NCI-H526 (cell line): ENCODE data around the gene FUBP3.

Experiments used
- DNase-seq, 2 experiments: peaks; one replicate each; lab custom pipeline; 2025; lab: John Stamatoyannopoulos, UW

FUBP3 gene

DNA sequence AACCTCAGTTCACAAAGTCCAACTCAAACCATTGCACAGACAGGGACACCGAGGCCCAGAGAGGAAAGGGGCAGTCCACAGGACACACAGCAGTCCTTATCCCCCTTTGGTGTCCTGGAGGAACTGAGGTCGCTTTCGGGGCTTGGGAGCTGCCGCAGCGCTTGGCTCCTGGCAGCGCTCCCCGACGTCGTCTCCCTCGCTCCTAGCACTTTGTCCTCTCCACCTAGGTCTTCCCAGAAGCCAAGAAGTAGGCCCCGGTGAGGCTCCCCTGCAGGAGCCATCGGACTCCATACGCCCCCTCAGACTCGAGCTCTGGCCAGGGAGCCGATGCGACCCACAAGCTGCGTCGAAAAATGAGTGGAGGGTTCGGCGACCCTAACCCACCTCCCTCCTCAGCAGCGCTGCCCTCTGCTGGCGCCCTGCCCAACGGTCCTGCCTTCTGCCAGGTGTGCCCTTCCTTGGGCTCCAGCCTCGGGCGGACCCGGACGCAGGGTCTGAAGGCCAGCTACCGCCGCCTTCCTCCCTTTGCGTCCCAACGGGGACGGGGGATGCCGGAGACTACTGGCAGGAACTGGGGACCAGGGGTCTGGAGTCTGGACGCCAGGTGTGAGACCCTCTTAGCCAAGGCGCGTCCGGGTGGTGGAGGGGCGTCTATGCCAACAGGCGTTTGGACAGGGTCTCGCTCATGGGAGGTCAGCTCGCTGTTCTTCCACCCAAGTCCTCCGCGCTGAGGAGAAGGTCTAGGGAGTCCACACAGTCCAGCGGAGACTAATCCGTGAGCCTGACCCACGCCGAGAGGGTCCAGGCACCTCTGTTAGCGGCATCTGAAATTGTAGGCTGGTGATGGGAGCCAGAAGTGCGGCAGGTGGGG is 83.0 kb downstream of the FUBP3 start:
- peak in 1 of 2 experiments; percentile 39 for DNase-seq

DNA sequence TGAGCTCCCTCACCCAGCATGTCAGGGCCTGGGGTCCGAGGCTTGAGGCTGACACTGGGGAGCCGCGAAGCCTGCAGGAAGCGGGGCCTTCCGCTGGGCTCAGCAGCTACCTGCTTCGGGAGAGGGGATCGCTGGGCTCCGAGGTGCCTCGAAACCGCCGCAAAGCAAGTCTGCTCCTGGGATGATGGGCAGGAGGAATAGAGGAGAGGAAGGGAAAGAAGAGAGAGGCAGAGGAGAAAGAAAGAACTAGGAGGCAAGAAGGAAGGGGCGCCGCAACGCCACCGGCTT is 83.5 kb downstream of the FUBP3 start:
- peak in 1 of 2 experiments; percentile 32 for DNase-seq

DNA sequence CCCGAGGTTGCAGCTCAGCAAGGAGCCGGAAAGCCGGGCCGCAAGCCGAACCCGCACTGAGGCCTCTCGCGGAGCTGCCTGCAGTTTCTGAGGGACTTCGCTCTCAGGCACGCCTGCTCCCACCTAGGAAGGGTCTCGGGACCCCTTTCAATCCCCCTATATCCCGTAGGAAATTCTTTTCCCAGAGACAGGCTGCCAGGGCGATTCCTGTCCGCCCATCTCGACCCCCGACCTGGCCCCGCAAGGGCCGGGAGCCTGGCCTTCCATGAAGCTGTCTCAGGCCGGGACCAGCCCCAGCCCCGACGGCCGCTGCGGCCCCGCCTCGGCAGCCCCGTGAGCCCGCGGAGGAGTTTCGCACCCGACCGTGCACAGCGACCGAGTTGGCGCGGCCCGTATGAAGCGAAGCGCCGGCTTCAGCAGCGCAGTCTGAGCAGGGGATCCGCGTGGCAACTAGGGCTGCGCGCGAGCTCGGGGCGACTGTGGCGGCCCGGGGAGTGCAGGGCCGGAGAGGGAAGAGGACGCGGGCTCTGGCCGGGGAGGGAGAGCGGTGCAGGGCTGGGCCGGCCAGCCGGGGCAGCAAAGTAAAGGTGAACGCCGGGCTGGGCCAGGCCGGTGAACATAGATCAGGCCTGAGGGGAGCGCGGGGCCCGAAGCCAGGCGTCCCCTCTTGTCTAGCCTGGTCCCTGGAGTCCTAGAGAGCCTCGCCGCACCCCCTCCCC is 84.0 kb downstream of the FUBP3 start:
- DNase-seq, result peak in 1 of 2 experiments; percentile 33

DNA sequence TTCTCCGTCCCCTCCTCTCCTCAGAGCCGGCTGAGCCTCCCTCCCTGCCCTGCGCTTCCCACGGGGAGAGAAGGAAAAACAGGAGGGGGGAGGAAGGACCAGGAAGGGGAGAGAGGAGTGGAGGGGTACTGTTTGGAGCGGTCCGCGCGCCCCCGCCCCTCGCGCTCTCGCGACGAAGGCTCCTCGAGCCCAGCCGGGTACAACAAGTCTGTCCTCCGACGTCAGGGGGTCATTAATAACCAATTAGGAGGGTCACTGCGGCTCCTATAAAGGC is 84.5 kb downstream of the FUBP3 start:
- DNase-seq, result no peak

DNA sequence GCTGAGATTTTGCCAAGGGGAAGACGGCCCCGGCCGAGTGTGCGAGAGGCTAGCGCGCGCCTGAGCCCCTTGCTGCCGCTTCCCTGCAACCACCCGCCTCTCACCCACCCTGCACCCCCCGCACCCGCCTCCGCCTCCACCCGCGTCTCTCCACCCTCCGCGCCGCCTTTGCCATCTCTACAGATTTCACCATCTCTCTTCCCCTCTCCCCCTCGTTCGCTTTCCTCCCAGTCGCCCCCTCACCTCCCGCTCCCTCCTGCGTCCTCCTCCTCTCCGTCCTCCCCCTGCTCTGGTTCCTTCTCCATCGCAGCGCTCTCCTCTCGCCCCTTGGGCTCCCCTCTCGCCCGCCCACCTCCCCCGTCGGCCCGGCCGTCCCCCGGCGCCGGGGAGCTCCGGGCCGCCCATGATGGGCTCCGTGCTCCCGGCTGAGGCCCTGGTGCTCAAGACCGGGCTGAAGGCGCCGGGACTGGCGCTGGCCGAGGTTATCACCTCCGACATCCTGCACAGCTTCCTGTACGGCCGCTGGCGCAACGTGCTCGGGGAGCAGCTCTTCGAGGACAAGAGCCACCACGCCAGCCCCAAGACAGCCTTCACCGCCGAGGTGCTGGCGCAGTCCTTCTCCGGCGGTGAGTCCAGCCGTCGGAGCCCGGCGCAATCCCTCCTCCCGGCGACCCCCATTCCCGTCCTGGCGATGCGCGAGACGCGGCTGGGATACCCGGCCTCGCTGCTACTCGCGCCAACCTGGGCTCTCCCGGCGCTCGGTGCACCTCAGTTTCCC is 85.1 kb downstream of the FUBP3 start, which contains the start of gene PRDM12:
Gene PRDM12, plus strand, starts transcription at position 344 of the 778 bp plus-strand sequence. Its CDS starts 60 bp downstream, at position 404.
- DNase-seq, result no peak

DNA sequence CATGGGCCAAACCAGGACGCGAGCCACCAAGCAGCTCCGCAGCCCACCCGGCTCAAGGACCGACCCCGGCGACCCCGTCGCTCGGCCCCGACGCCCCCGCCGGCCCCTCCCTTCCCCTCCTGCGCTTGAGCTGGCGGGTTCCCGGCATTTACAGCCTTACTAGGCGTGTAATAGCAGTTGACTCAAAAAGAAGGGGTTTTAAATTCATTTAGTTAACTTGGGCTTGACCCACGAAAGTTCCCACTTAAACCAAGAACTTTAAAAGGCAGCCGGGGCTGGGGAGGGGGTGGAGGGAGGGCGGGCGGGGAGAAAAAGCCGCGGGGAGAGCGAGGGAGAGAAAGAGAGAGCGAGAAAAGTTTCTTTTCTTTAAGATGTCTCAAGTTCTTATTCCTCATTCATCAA is 85.7 kb downstream of the FUBP3 start:
- no peak for DNase-seq

DNA sequence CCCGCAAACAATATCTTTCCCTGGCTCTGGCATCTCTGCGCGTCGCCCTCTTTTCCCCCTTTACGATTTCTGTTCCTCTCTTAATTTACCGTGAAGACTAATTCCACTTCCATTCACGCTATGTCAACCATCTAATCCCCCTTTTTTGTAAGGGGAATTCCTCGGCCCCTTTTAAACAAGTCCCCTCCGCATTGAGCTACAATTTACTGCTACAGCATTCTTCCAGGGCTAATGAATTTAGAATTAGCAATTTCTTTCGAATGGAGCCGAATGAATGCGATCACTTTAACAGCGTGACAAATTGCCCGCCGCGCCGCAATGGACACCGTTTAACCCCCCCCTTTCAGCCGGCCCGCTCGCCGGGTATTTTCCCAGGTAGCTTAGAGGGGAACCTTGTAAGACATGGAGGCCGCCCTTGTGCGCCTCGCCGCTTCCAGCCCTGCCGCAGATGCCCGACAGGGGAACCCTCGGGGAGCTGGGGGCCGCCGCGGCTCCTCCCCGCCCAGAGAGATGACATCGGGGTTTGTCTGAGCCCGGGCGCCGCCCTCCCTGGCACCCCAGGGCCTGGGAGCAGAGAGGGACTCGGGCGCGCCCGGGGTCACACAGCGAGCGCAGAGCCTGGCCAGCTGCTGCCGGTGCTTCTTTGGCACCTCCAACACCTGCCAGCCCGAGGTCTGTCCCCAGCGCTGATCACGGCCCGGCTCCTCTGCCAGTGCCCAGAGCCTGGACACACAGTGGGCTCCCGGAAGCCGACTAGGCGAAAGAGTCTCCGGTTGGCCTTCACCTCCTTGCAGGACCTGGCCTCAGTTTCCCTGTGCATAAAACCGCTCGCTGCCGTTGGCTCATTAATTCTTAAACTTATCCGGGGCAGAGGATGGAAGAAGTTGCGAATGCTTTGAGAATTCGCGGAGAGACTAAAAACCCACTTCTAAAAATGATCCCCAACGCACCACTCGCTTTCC is 86.3 kb downstream of the FUBP3 start:
- DNase-seq, result no peak

DNA sequence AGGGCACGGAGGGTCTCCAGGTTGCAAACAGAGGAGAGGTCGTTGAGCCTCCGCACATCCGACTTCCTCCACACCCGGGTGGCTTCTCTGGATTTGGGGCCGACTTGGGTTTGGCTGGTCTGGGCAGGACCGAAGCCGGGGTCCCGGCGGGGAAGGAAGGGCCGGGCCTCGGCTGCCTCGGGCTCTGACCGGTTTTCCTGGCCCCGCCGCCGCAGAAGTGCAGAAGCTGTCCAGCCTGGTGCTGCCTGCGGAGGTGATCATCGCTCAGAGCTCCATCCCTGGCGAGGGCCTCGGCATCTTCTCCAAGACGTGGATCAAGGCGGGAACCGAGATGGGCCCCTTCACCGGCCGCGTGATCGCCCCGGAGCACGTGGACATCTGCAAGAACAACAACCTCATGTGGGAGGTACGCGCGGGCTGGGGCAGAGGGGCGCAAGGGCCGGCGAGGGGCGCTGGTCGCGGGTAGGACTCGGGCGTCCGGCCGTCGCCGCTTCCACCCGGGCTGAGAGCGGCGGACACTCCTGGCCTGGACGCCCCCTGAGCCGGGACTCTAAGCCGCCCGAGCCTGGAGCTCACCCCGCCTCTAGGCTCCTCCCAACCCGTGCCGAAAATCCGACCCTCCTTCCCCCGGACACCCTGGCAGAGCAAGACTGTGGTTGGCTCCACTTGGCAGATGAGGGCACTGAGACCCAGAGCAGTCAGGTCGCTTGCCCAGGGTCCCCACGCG is 87.2 kb downstream of the FUBP3 start:
- DNase-seq, result no peak

DNA sequence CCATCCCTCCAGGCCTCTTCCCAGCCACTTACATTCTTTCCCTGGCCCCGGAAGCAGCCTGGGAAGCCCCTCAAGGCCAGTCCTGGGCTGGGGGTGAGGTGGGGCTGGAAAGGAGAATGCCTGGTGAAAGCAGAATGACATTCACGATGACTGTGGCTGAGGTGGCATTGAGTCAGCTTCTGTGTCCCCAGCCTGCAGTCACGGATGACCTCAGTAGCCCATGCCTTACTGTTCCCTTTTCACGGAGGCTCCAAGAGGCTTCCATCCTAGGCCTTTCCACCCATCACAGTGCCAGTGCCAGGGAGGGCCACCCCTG is 87.7 kb downstream of the FUBP3 start:
- no peak for DNase-seq

DNA sequence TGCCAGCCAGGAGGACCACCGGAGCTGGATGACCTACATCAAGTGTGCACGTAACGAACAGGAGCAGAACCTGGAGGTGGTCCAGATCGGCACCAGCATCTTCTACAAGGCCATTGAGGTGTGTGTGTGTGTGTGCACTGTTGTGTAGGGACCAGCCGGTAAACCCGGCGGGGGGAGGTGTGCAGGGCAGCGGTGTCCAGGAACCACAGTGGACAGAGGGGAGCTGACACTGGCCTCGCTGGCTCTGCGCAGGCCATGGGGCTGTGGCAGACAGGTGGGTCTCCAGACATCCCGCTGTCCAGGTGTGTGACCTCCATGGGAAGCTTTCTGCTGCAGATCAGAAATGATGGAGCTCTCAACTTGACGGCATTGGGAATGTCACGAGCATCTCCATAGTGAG is 88.8 kb downstream of the FUBP3 start:
- no peak for DNase-seq

DNA sequence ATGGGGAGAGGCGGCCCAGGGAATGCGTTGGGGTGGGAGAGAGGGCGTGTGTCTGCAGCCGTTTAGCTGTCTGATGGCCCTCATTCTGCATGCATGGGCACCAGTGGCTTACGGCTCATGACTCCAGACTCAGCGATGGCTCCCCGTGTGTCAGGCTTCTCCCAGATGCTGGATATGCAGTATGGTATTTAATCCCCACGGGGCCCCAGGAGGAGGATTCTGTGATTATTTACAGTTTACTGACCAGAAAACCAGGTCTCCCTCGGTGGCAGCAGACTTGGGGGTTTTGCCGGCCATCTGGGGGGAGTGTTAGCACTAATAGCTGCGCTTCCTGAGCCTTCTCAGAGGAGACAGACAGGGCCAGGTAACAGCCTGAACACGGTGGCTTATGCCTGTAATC is 89.3 kb downstream of the FUBP3 start:
- no peak for DNase-seq

DNA sequence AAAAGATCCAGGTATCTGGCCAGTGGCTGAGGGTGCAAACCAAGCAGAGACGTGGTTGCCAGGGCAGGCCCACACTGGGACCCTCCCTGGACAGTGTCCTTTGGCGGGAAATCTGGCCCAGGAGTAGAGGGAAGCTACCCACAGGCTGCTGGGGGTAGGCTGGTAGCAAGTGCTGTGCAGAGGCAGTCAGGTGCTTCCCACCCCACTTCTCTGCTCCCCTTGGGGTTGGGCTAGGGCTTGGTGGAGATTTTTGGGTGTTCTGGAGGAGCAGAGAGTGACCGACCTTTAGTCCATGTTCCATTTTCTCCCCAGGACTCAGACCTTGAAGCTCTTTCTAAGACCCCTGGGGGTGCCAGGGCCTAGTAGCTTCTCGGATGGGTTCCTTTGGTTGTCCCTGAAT is 90.6 kb downstream of the FUBP3 start:
- DNase-seq, result no peak

DNA sequence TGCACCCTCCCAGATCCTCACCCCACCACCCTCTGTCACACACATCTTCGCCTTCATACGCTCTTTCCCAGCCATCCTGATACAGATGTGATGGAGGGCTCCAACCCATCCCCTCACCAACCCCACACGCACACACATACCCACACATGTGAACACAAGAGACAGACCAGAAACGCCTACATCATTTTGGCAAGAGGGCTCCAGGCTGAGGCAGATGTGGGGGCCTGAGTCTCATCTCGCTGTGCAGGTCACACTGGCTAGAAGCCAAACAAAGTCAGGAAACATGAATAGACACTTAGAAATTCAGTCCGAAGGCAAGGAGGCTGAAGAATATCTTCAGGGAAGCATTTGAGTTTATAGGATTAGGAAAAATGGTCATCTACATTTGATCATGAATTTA is 91.3 kb downstream of the FUBP3 start:
- no peak for DNase-seq

DNA sequence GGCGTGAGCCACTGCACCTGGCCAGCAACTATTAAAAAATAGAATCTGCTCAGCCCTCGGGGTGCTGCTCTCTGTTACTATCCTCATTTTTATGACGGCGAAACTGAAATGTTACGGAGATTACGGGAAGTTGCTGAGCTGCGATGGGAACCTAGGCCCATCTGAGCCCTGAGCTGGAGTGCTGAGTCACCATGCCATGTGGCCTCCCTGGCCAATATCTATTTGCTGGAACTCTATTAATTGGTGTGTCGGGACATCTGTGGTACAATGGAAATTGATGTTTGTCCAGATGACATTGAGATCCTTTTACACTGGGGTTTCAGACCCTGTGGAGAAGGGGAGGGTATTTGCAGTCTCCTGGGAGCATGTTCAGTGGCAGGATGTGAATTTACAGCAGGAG is 93.1 kb downstream of the FUBP3 start:
- DNase-seq, result no peak

DNA sequence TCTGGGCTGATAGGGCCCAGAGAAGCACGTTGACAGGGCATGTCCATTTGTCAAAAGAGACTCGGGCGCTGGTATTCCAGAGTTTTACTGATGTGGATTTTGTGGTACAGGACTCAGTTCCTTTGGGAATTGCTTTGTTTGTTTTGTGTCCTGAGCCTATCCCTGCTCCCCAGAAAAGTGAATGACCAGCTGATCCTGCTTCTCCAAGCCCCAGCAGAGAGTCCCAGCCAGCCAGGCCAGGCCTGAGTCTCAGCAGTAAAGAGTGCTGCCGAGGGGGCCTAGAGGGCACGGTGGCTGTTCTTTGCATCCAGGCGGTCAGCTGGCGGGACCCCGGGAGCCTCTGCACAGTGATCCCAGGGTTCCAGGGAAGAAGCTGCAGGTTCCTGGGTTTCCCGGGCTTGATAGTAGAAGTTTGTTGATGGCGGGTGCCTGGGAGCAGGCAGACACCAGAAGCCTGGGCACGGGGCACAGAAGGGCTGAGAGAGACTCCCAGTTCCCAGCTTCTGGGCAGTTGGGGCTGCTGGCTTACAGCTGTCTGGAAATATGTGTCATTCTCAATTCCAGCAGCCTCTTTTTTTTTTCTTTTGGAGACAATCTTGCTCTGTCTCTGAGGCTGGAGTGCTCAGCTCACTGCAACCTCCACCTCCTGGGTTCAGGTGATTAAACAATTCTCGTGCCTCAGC is 93.7 kb downstream of the FUBP3 start:
- no peak for DNase-seq

DNA sequence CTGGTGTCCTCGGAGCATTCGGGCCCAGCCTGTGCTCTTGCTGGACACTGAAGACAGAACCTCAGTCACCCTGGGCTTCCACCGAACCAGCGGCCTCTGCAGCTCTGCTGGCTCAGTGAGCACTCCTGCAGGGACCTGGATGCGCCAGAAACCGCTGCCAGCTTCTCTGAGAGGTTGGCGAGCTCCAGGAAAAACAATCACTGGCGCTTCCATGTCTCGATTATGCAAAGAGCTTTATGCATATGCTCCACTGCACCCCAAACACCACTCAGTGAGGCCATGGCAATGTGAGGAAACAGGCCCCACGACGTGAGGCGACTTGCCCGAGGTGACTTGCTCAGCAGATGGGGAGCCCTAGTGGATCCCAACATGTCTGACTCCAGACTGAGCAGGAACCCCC is 96.0 kb downstream of the FUBP3 start:
- no peak for DNase-seq

DNA sequence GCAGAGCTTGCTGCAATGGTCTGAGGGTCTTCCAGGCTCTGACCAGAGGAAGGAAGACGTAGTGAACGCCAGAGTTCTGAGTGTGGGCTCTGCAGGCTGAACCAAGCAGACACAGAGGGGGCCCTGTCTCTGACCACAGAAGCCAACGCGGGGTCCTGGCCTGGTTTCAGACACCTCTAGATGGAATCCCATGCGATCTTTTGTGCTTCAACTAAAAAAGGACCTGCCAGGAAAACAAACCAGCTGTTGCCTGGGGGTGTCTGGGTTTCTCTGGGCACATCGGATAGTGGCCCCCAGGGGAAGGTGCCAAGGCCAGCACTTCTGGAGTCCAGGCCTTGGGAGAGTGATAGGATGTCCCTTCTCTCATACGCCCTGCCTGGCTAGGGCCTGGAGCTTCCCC is 97.9 kb downstream of the FUBP3 start:
- no peak for DNase-seq

DNA sequence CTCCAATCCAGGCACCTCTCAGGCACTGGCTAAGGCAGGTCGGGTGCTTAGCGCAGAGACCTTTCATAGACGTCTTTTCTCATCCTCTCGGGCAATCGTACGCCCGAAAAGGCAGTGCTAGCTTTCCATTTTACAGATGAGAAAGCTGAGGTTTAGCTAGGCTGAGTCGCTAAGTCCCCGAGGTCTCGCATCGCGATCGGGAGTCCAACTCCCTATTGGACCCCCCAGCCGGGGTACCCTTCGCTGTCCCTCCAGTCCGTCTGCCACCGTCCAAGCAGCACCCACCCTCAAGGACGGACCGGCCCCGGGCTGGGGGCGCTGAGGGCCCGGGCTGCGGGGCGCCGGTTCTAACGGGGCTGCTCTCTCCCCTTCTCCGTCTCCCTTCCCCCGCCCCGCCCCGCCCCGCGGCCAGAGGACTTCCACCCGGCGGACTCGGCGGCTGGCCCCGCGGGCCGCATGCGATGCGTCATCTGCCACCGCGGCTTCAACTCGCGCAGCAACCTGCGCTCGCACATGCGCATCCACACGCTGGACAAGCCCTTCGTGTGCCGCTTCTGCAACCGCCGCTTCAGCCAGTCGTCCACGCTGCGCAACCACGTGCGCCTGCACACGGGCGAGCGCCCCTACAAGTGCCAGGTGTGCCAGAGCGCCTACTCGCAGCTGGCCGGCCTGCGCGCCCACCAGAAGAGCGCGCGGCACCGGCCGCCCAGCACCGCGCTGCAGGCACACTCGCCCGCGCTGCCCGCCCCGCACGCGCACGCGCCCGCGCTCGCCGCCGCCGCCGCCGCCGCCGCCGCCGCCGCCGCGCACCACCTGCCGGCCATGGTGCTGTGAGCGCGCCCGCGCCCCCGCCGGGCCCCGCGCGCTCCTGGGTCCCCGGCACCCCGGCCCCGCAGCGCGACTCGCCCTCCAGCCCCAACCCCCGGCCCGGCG is 101.7 kb downstream of the FUBP3 start:
- DNase-seq, result peak; percentile 56 to 80

DNA sequence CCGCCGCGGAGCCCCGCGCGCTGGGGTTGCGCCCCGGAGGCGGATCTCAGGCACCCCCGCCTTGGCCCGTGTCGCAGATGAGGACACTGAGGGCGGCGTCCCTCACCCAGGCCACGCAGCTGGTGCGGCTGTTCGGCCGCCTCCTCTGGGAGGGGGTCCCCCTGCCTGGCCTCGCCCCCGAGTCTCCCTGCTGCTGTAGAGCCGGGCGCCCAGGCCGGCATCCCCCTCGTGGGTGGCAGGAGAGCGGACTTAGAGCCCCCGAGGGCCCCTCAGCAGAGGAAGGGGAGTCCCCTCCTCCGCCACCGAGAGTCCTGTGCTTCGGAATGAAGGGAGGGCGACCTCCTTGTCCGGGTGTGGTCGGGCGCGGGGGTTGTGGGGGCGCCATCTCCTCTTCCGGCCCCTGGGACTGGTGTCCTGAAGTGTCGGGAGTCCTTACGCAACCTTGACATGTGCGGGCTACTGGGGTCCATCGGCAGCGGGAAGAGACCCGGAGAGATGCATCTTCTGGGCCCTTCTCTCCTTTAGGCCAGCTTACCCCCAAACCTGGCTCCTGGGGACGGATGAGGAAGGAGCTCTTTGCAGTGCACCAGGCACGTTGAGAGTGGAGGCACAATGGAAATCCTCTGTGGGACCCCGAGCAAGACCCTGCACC is 102.5 kb downstream of the FUBP3 start:
- DNase-seq, result peak in 1 of 2 experiments; percentile 59
